ENCODE results near the gene ADGRA1. TPM values are rescaled to one million over a fixed set of nuclear protein-coding genes. Genes with fewer than 3 reads are reported as not detected.

ADGRA1 gene
- total RNA-seq, 5 donors from 2014 or later (not counting 1 experiment from before 2014, with no cell fraction given), result not detected

DNA sequence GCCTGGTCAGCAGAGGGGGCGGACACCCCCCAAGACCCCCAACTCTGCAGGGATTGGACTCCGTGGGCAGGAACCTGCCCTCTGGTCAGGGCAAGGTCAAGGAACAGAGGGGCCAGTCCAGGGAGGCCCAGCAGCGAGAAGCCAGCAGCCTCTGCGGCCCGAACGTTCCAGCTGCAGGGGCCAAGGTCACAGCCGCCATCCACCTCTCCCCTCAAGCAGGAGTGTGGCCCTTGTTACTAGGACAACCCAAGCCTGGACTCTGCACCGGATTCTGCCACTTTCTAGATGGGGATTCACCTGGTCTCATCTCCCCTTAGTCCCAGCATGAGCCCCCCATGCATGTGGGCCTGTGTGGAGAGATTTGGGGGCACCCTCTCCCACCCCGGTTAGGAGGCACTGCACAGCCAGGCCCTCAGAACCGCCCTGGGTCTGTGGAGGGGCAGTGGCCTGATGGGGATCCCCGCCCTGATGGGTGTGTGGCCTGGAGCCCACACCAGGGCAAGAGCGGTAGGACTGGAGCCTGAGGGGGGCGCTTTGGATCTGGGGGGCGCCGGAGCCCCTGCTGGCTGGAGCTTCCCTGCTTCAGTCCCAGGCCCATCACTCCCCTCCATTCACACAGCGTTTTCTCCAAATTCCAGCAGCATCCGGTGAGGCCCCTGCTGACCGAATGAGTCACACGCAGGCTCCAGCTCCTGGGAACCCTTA, 18.1 kb downstream of the ADGRA1 start:
- CTCF ChIA-PET, result no interaction called here
- Mint-ChIP-seq H3K4me3 (no peak overlapping the region), H3K9me3 (peaks cover 9 to 16% (median 14%) of the 10 kb centered on the region in 3 donors), H3K4me1 (peaks cover 5 to 7% (median 5%) of the 10 kb centered on the region in 3 donors), H3K27ac (no peak overlapping the region), H3K36me3 (no peaks in the 10 kb centered on the region), H3K27me3 (peaks cover 5 to 27% of the 10 kb centered on the region in 2 donors)
- POLR2A ChIA-PET, result no interaction called here
- peaks cover 0 to 44% of the 10 kb centered on the region in 2 experiments for H3K27me3 ChIP-seq (replicated peaks in 1 of 2; ENCODE audit: control insufficient read depth in 2 of 2, extremely low read depth in 1 of 2, insufficient read depth in 2 of 2, low read length in 1 of 2)
- ATAC-seq (replicated peaks in 1 of 4) (no peak), DNase-seq (no peak)
- no peaks in the 10 kb centered on the region for H3K36me3 ChIP-seq (ENCODE audit: control insufficient read depth in 2 of 2, extremely low read depth in 1 of 2, insufficient read depth in 1 of 2, low read length in 1 of 2)
- H3K9me3 ChIP-seq, result no peaks in the 10 kb centered on the region
- H3K4me3 ChIP-seq (ENCODE audit: control insufficient read depth in 1 of 2, extremely low read depth in 1 of 2, low read length in 1 of 2), result no peak overlapping the region
- H3K4me1 ChIP-seq (ENCODE audit: control insufficient read depth in 1 of 2, extremely low read depth in 1 of 2, insufficient read depth in 2 of 2, low read length in 2 of 2), result peaks cover 0 to 5% of the 10 kb centered on the region in 2 experiments
- 77% methylated on average over 18 of the region's 19 CpGs for WGBS (ENCODE audit: insufficient coverage)
- no peak overlapping the region for H3K27ac ChIP-seq (ENCODE audit: low read length)

DNA sequence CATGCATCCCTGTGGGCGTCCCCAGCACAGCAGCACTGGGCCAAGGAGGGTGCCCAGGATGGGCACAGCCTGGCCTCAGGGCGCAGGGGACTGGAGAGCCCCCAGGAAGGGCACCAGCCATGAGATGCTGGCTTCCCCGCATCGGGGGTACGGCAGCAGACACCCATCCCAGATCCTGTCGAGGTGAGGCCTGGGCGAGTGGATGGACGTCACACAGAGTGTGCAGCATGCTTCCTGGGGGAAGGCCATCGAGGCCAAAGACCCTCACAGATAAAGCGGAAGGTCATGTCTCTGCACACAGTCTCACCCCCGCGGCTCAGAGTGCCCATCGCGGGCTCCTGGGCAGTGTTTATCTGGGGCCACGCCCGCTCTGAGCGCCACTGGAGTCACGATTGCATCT, 18.8 kb downstream of the ADGRA1 start:
- H3K4me3 ChIP-seq (ENCODE audit: control insufficient read depth in 1 of 2, extremely low read depth in 1 of 2, low read length in 1 of 2), result no peak overlapping the region
- Mint-ChIP-seq H3K4me3 (no peak overlapping the region), H3K27me3 (peaks cover 5 to 26% of the 10 kb centered on the region in 2 donors), H3K4me1 (peaks cover 2 to 6% (median 2%) of the 10 kb centered on the region in 3 donors), H3K9me3 (peaks cover 9 to 16% (median 14%) of the 10 kb centered on the region in 3 donors), H3K36me3 (no peaks in the 10 kb centered on the region), H3K27ac (no peak overlapping the region)
- peaks cover 0 to 40% of the 10 kb centered on the region in 2 experiments for H3K27me3 ChIP-seq (replicated peaks in 1 of 2; ENCODE audit: control insufficient read depth in 2 of 2, extremely low read depth in 1 of 2, insufficient read depth in 2 of 2, low read length in 1 of 2)
- POLR2A ChIA-PET, result no interaction called here
- no peak for ATAC-seq (replicated peaks in 1 of 4)
- WGBS (ENCODE audit: insufficient coverage), result 91% methylated on average over 18 of the region's 18 CpGs
- no peak for DNase-seq
- CTCF ChIA-PET, result no interaction called here
- H3K36me3 ChIP-seq (ENCODE audit: control insufficient read depth in 2 of 2, extremely low read depth in 1 of 2, insufficient read depth in 1 of 2, low read length in 1 of 2), result no peaks in the 10 kb centered on the region
- H3K9me3 ChIP-seq, result no peaks in the 10 kb centered on the region
- H3K27ac ChIP-seq (ENCODE audit: low read length), result no peak overlapping the region
- no peaks in the 10 kb centered on the region for H3K4me1 ChIP-seq (ENCODE audit: control insufficient read depth in 1 of 2, extremely low read depth in 1 of 2, insufficient read depth in 2 of 2, low read length in 2 of 2)

DNA sequence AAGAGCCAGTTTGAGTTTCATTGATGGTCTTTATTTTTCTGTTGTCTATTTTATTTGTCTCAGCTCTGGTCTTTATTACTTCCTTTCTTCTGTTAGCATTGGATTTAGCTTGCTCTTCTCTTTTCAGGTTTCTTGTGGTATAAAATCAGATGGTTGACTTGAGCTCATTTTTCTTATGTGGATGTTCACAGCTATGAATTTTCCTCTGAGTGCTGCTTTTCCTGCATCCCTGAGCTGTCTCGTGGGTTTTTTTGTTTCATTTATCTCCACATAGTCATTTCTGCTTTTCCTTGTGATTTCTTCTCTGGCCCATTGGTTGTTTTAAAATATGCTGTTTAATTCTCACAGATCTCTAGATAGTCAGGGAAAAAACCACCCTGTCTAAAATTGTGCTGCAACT, 19.7 kb downstream of the ADGRA1 start:
- H3K9me3 Mint-ChIP-seq, result peaks cover 9 to 16% (median 14%) of the 10 kb centered on the region in 3 donors
- H3K27me3 Mint-ChIP-seq, result peaks cover 0 to 19% of the 10 kb centered on the region in 2 donors
- Histone ChIP-seq H3K4me3 (ENCODE audit: control insufficient read depth in 1 of 2, extremely low read depth in 1 of 2, low read length in 1 of 2) (no peak overlapping the region), H3K27ac (ENCODE audit: low read length) (no peak overlapping the region), H3K36me3 (ENCODE audit: control insufficient read depth in 2 of 2, extremely low read depth in 1 of 2, insufficient read depth in 1 of 2, low read length in 1 of 2) (no peaks in the 10 kb centered on the region), H3K4me1 (ENCODE audit: control insufficient read depth in 1 of 2, extremely low read depth in 1 of 2, insufficient read depth in 2 of 2, low read length in 2 of 2) (no peaks in the 10 kb centered on the region), H3K9me3 (no peaks in the 10 kb centered on the region), H3K27me3 (replicated peaks in 1 of 2; ENCODE audit: control insufficient read depth in 2 of 2, extremely low read depth in 1 of 2, insufficient read depth in 2 of 2, low read length in 1 of 2) (peaks cover 0 to 40% of the 10 kb centered on the region in 2 experiments)
- POLR2A ChIA-PET, result no interaction called here
- ATAC-seq (replicated peaks in 1 of 4) (no peak), DNase-seq (no peak)
- no peak overlapping the region for H3K27ac Mint-ChIP-seq
- H3K4me1 Mint-ChIP-seq, result no peaks in the 10 kb centered on the region
- WGBS (ENCODE audit: insufficient coverage), result no CpG with 5 or more reads among the region's 1 CpG
- CTCF ChIA-PET, result no interaction called here
- H3K36me3 Mint-ChIP-seq, result no peaks in the 10 kb centered on the region
- no peak overlapping the region for H3K4me3 Mint-ChIP-seq

DNA sequence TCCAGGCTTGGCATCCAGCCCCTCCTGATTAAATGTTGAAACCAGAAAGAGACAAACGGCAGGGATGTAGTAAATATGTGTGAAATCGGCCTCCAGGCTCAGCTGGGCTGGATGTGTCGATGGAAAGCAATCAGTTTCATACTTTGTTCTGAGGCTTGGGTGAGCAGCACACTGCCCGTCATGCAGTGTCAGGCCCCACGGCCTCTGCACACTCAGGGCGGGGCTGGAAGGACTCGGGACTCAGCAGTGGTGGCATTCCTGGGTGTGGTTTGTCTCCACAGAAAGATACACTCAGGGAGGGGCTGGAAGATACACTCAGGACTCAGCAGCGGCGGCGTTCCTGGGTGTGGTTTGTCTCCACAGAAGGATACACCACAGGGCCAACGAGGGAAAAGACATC, 22.0 kb downstream of the ADGRA1 start:
- WGBS (ENCODE audit: insufficient coverage), result 81% methylated on average over 8 of the region's 11 CpGs
- H3K27ac ChIP-seq (ENCODE audit: low read length), result no peak overlapping the region
- H3K36me3 ChIP-seq (ENCODE audit: control insufficient read depth in 2 of 2, extremely low read depth in 1 of 2, insufficient read depth in 1 of 2, low read length in 1 of 2), result no peaks in the 10 kb centered on the region
- Mint-ChIP-seq H3K4me1 (no peaks in the 10 kb centered on the region), H3K4me3 (no peak overlapping the region), H3K36me3 (no peaks in the 10 kb centered on the region), H3K27ac (no peak overlapping the region), H3K9me3 (peaks cover 9 to 16% (median 14%) of the 10 kb centered on the region in 3 donors), H3K27me3 (peaks cover 0 to 15% of the 10 kb centered on the region in 2 donors)
- POLR2A ChIA-PET, result no interaction called here
- no peaks in the 10 kb centered on the region for H3K9me3 ChIP-seq
- H3K4me3 ChIP-seq (ENCODE audit: control insufficient read depth in 1 of 2, extremely low read depth in 1 of 2, low read length in 1 of 2), result no peak overlapping the region
- no peak for DNase-seq
- peaks cover 0 to 33% of the 10 kb centered on the region in 2 experiments for H3K27me3 ChIP-seq (replicated peaks in 1 of 2; ENCODE audit: control insufficient read depth in 2 of 2, extremely low read depth in 1 of 2, insufficient read depth in 2 of 2, low read length in 1 of 2)
- no peak for ATAC-seq (replicated peaks in 1 of 4)
- CTCF ChIA-PET, result no interaction called here
- no peaks in the 10 kb centered on the region for H3K4me1 ChIP-seq (ENCODE audit: control insufficient read depth in 1 of 2, extremely low read depth in 1 of 2, insufficient read depth in 2 of 2, low read length in 2 of 2)

DNA sequence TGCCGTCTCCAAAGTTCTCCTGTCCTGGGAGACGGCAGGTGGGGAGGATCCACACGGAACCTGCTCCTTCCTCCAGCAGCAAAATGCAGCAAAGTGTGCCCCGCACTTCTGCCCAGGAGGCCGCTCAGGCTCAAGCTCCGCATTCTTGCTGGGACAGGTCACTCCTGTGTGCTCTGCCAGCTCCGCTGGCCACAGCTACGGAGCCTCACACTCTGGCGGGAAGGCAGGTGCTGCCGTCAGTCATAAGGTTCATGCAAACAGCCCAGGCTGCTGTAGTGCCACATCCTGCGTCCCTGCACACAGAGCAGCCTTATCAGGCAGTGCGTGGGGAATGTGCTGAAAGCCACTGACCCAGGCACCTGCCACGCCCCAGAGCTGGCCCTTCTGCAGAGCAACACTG, 22.4 kb downstream of the ADGRA1 start:
- H3K9me3 ChIP-seq, result no peaks in the 10 kb centered on the region
- no peaks in the 10 kb centered on the region for H3K4me1 Mint-ChIP-seq
- H3K4me3 Mint-ChIP-seq, result no peak overlapping the region
- H3K27me3 ChIP-seq (replicated peaks in 1 of 2; ENCODE audit: control insufficient read depth in 2 of 2, extremely low read depth in 1 of 2, insufficient read depth in 2 of 2, low read length in 1 of 2), result peaks cover 0 to 33% of the 10 kb centered on the region in 2 experiments
- ChIA-PET POLR2A (no interaction called here), CTCF (no interaction called here)
- no peak overlapping the region for H3K27ac Mint-ChIP-seq
- no peaks in the 10 kb centered on the region for H3K4me1 ChIP-seq (ENCODE audit: control insufficient read depth in 1 of 2, extremely low read depth in 1 of 2, insufficient read depth in 2 of 2, low read length in 2 of 2)
- DNase-seq (no peak), ATAC-seq (replicated peaks in 1 of 4) (no peak)
- H3K27me3 Mint-ChIP-seq, result peaks cover 0 to 12% of the 10 kb centered on the region in 2 donors
- 56% methylated on average over 11 of the region's 13 CpGs for WGBS (ENCODE audit: insufficient coverage)
- no peak overlapping the region for H3K27ac ChIP-seq (ENCODE audit: low read length)
- no peaks in the 10 kb centered on the region for H3K36me3 ChIP-seq (ENCODE audit: control insufficient read depth in 2 of 2, extremely low read depth in 1 of 2, insufficient read depth in 1 of 2, low read length in 1 of 2)
- H3K4me3 ChIP-seq (ENCODE audit: control insufficient read depth in 1 of 2, extremely low read depth in 1 of 2, low read length in 1 of 2), result no peak overlapping the region
- H3K9me3 Mint-ChIP-seq, result peaks cover 9 to 16% (median 14%) of the 10 kb centered on the region in 3 donors
- no peaks in the 10 kb centered on the region for H3K36me3 Mint-ChIP-seq

DNA sequence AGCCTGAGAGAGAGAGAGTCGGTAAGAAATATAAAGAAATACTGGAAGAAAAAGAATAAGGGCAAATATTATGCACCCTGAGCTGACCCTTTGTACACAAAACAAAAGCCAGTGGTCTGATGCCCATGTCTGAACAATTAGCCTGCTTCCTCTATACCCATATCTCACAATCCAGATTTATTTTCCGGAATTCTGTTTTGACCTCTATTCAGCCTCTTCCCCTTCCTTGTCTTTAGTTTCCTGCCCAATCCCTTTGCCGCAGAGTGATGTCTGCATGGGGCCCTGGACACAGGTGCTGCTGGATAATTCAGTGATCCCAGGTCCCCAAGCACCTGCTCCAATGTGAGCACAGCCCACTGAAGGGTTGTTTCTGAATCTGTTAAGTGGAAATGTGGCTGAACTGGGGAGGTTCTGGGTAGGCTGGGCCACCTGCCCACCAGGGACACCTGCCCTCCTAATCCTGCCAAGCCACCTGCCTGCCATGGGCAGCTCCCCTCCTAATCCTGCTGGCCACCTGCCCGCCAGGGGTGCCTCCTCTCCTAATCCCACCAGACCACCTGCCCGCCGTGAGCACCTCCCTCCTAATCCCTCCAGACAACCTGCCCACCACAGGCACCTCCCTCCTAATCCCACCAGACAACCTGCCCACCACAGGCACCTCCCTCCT, 23.0 kb downstream of the ADGRA1 start:
- WGBS (ENCODE audit: insufficient coverage), result 0% methylated on average over 1 of the region's 6 CpGs
- ChIA-PET POLR2A (no interaction called here), CTCF (no interaction called here)
- Mint-ChIP-seq H3K4me3 (no peak overlapping the region), H3K27ac (no peak overlapping the region), H3K27me3 (peaks cover 0 to 13% of the 10 kb centered on the region in 2 donors), H3K36me3 (no peaks in the 10 kb centered on the region), H3K9me3 (peaks cover 9 to 16% (median 14%) of the 10 kb centered on the region in 3 donors), H3K4me1 (no peaks in the 10 kb centered on the region)
- H3K4me1 ChIP-seq (ENCODE audit: control insufficient read depth in 1 of 2, extremely low read depth in 1 of 2, insufficient read depth in 2 of 2, low read length in 2 of 2), result no peaks in the 10 kb centered on the region
- DNase-seq (no peak), ATAC-seq (replicated peaks in 1 of 4) (no peak)
- H3K4me3 ChIP-seq (ENCODE audit: control insufficient read depth in 1 of 2, extremely low read depth in 1 of 2, low read length in 1 of 2), result no peak overlapping the region
- no peaks in the 10 kb centered on the region for H3K9me3 ChIP-seq
- H3K36me3 ChIP-seq (ENCODE audit: control insufficient read depth in 2 of 2, extremely low read depth in 1 of 2, insufficient read depth in 1 of 2, low read length in 1 of 2), result no peaks in the 10 kb centered on the region
- H3K27me3 ChIP-seq (replicated peaks in 1 of 2; ENCODE audit: control insufficient read depth in 2 of 2, extremely low read depth in 1 of 2, insufficient read depth in 2 of 2, low read length in 1 of 2), result peaks cover 0 to 34% of the 10 kb centered on the region in 2 experiments
- H3K27ac ChIP-seq (ENCODE audit: low read length), result no peak overlapping the region
